ENCODE results near the gene GNG4.

- no peak for TF ChIP-seq CTCF (IDR thresholded peaks at IDR 0.05)
- no peak for TF ChIP-seq POLR2A (IDR thresholded peaks at IDR 0.05)
- no peak for TF ChIP-seq EP300 (IDR thresholded peaks at IDR 0.05)
Measured at GRCh38 chr1:235661568-235661967, 12.0 kb upstream of the GNG4 start.
